Measurements from ENCODE around the gene OR5C1.
"Not testable (repeated sequence)": the region's sequence is repeated elsewhere in the genome, so short reads cannot be mapped to it uniquely, and the experiment has no call there.

OR5C1 gene

GRCh38 chr9:122812736-122813135 is 24.0 kb downstream of the OR5C1 start:
- peak; percentile 69 to 77 for DNase-seq

DNA sequence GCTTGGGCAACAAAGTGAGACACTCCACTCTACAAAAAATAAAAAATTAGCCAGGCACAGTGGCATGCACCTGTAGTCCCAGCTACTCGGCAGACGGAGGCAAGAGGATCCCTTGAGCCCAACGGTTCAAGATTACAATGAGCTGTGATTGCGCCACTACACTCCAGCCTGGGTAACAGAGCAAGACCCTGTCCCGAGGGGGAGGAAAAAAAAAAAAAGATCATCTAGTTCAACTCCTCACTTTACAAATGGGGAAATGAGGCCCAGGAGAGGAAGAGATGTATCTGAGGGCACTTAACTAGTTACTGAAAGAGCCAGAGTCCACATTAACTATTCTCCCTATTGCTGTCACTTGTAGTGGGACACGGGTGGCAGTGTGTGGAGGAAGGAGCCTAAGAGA is 25.8 kb downstream of the OR5C1 start:
- DNase-seq, result no peak

DNA sequence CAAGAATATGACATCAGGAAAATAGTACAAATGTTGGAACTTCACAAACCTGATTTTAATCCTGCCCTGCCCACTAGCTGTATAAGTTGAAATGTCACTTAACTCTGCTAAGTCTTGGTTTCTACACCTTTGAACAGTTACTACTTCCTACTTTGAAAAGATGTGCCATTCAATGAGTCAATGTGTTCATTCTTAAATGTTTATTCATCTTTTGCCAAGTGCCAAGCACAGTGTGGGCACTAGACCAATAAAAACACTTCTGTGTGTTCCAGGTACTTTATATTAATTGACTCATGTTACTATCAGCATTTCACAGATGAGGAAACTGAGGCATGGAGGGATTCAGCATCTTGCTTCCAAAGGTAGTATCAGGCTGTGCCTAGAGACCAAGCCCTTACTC is 26.8 kb downstream of the OR5C1 start:
- no peak for DNase-seq

DNA sequence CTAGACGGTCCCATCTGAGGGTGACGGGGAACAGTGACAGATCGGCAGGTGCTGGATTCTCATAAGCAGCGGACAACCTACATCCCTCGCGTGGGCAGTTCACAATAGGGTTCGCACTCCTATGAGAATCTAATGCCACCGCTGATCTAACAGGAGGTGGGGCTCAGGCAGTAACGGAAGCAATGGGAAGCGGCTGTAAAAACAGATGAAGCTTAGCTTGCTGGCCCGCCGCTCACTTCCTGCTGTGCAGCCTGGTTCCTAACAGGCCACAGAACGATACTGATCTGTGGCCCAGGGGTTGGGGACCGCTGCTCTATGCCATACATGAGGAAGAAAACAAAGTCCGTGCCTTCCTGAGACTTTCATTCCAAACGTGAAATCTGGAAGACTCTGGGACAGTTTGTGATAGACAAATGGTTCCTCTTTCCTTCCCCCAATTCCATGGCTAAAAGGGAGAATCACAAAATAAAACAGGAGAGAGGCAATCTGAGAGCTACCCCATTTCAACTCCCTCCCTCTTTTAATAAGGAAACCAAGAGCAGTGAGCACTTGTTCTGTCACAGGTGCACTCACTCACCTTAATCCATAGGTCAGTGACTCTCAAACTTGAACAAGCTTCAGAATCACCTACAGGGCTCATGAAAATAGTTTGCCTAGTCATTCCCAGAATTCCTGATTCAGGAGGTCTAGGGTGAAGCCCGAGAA is 27.6 kb downstream of the OR5C1 start:
- DNase-seq, result no peak

DNA sequence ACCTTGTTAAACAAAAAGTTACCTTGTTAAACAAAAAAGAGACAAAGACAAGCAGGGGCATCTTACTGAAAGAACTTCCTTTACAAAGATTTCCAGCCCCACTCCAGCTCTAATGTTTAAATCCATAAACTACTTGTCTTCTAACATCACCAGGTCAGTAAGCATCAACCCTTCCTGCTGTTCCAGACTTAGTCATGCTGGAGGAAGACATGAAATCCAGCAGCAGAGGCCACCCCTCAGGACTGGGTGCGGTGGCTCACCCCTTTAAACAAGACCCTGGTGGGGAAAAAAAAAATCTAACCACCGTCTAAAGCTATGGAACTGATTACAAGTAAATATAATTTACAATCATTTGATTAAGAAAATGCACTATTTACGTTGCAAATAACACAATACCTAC is 30.6 kb downstream of the OR5C1 start:
- DNase-seq, result no peak

DNA sequence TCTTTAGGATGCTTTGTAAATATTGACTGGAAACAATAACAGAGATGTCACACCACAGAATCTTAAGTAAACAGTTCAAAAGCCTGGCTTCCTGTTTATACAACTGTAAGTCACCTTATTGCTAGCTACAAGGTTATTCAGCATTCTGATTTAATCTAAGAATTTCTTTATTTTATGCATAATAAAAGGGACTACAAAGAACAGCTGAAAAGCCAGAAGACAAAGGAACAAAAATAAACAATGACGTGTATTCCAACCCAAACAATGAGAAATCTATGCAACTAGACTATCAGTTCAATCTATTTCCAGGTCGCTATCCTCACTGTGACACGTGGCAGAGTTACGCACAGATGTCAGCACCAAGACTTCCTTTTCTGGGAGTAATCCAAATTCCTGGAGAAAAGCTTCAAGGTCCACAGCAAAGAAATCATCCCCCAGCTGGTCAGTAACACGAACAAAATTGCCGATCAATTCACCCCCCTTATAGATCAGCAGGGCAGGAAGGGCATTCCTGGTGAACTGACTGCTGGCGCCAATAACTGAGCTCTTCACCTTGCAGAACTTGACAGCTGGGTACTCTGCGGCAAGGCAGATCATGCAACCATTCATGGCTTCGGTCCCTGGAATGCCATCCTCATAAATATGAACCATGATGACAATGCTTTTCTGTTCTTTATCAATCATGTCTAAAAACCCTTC is 31.2 kb downstream of the OR5C1 start:
- no peak for DNase-seq

DNA sequence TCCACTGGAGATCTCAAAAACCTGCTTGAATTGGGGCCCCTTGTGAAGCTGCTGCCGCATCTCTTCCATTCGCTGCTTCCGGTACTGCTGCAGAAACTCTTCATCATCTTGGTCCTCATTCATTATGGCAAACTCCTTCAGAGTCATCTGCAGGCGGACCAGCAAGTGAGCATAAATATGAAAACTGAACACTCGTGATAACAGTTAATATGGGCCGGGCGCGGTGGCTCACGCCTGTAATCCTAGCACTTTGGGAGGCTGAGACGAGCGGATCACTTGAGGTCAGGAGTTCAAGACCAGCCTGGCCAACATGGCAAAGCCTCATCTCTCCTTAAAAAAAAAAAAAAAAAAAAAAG is 31.7 kb downstream of the OR5C1 start:
- DNase-seq, result no peak

GRCh38 chr9:122821278-122821943 is 32.7 kb downstream of the OR5C1 start:
- DNase-seq, result peak; percentile 75 to 90

DNA sequence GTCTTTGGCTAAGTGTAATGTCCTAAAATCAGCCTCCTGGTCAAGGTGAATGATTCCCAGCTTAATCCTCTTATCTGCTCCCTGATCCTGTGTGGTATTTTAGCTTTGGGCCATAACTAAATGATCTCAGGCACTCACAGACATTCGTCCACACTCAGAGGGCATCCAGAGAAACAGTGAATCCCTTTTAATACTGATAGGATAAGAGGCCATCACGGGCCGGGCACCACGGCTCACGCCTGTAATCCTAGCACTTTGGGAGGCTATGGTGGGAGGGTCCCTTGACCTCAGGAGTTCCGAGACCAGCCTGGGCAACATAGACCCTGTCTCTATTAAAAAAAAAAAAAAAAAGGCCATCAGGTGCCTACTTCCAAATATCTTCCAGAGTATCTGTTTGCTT is 33.3 kb downstream of the OR5C1 start:
- DNase-seq, result peak; percentile 23 to 69

DNA sequence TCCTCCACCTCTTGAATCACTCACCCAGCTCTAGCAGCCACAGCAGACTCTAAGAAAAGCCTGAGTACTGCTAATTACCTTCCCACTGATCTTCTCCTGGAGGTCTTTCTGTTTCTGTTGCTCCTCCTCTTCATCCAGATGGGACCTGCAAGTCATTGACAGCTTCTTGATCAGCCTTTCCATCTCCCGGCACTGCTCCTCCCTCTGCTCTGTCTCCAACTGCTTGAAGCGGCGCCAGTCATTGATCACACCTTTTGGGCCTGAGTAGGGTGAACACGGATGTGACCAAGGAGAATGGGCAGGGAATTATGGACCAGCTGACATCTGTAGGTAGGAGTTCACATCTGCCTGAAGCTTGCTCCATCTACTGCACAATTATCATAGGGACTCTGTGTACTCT is 34.2 kb downstream of the OR5C1 start:
- DNase-seq, result no peak

DNA sequence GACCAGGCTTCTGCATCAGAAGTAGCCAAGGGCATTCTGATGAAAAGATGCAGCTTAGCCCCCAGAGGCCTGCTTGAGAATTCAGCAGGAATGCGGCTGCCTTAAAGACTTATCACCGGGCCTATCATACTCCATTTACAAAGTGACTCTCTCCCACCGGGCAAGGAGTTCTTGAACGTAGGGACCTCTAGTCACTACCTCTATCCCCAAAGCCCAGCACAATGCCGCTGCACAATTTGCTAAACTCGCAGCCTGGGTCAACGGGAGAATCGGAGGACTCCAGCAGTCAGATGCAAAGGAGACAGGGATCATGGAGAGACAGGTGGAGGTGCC is 39.0 kb downstream of the OR5C1 start:
- DNase-seq, result peak in 1 of 2 experiments; percentile 59

GRCh38 chr9:122828965-122829284 is 40.2 kb downstream of the OR5C1 start:
- not testable (repeated sequence) for DNase-seq

DNA sequence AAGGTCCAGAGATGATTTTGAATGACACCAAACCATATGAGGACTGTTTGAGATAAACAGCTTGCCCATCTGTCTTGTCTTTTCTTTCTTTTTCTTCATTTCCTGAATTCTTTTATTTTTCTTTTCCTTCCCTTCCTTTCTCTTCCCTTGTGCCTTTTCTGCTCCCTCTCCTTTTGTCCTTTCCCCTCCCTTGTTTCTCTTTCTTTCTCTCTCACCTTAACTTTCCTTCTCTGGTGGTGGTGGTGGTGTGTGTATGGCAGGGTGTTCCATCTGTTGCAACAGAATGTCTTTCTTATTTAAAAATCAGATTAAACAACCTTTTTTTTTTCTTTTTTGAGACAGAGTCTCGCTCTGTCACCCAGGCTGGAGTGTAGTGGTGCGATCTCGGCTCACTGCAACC is 43.5 kb downstream of the OR5C1 start:
- no peak for DNase-seq

GRCh38 chr9:122835313-122835731 is 46.6 kb downstream of the OR5C1 start:
- DNase-seq, result peak in 1 of 2 experiments; percentile 35

- DNase-seq, result no peak
Measured at GRCh38 chr9:122837266-122837850, 48.6 kb downstream of the OR5C1 start.

DNA sequence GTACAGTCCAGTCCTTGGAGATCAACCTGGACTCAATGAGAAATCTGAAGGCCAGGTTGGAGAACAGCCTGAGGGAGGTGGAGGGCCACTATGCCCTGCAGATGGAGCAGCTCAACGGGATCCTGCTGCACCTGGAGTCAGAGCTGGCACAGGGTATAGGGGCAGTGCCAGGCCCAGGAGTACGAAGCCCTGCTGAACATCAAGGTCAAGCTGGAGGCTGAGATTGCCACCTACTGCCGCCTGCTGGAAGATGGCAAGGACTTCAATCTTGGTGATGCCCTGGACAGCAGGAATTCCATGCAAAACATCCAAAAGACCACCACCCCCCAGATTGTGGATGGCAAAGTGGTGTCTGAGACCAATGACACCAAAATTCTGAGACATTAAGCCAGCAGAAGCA is 49.7 kb downstream of the OR5C1 start:
- not testable (repeated sequence) for DNase-seq

All from NCI-H524 (cell line).